SK-N-SH treated with all-trans-retinoic acid at 6 μM for 48 hours (cell line): ENCODE measurements around the gene NINJ1.

Experiments used
- ARNTL ChIP-seq: fragments of 450-650 bp; formaldehyde crosslinking; IDR thresholded peaks from 2 replicates; pipeline ENCODE4 v1.5.0; 2020; ENCODE audit warnings: low read depth, mild to moderate bottlenecking, moderate library complexity, borderline replicate concordance
- CSDC2 ChIP-seq: fragments of 250-450 bp; sonication (Bioruptor Pico); IDR thresholded peaks from 2 replicates; pipeline ENCODE4 v1.5.0; 2020; ENCODE audit warnings: mild to moderate bottlenecking, moderate library complexity
- CSRNP3 ChIP-seq: fragments of 250-450 bp; sonication (Bioruptor Pico); IDR thresholded peaks from 2 replicates; pipeline ENCODE4 v1.5.1; 2021; ENCODE audit warnings: mild to moderate bottlenecking, moderate library complexity
- ISL1 ChIP-seq: fragments of 250-450 bp; sonication (Bioruptor Pico); IDR thresholded peaks from 2 replicates; pipeline ENCODE4 v2.1.2; 2022; ENCODE audit warnings: mild to moderate bottlenecking, moderate library complexity
- PATZ1 ChIP-seq: fragments of 250-450 bp; sonication (Bioruptor Pico); IDR thresholded peaks from 2 replicates; pipeline ENCODE4 v1.8.0; 2020; ENCODE audit warnings: mild to moderate bottlenecking, moderate library complexity, borderline replicate concordance
- POU6F1 ChIP-seq: fragments of 250-450 bp; sonication (Bioruptor Pico); IDR thresholded peaks from 2 replicates; pipeline ENCODE4 v1.8.0; 2021; ENCODE audit warnings: low read depth, mild to moderate bottlenecking, moderate library complexity, borderline replicate concordance
- RARB ChIP-seq: fragments of 250-450 bp; sonication (Bioruptor Pico); IDR thresholded peaks from 2 replicates; pipeline ENCODE4 v1.8.0; 2021; ENCODE audit warnings: mild to moderate bottlenecking, moderate library complexity
- SNAI2 ChIP-seq: fragments of 250-450 bp; sonication (Bioruptor Pico); IDR thresholded peaks from 2 replicates; pipeline ENCODE4 v1.5.0; 2020; ENCODE audit warnings: mild to moderate bottlenecking, moderate library complexity
- TCF4 ChIP-seq: fragments of 250-450 bp; sonication (Bioruptor Pico); IDR thresholded peaks from 2 replicates; pipeline ENCODE4 v1.8.0; 2021; ENCODE audit warnings: mild to moderate bottlenecking, moderate library complexity, borderline replicate concordance
- ZFP3 ChIP-seq: fragments of 250-450 bp; sonication (Bioruptor Pico); IDR thresholded peaks from 2 replicates; pipeline ENCODE4 v1.5.0; 2020; ENCODE audit warnings: mild to moderate bottlenecking, moderate library complexity
- ZNF565 ChIP-seq: fragments of 450-650 bp; formaldehyde crosslinking; conservative IDR thresholded peaks from 2 replicates; pipeline ENCODE4 v1.5.0; 2020; ENCODE audit warnings: low read depth, mild to moderate bottlenecking, moderate library complexity
- ZNF70 ChIP-seq: fragments of 450-650 bp; formaldehyde crosslinking; IDR thresholded peaks from 2 replicates; pipeline ENCODE4 v1.5.0; 2020; ENCODE audit warnings: mild to moderate bottlenecking, moderate library complexity

GRCh38 chr9:93181672-93182435, 47.8 kb upstream of the NINJ1 start:
- TF ChIP-seq ZFP3 (no peak), CSDC2 (CRISPR knock-in tag) (no peak), TCF4 (CRISPR knock-in tag) (no peak), ISL1 (CRISPR knock-in tag) (no peak), PATZ1 (CRISPR knock-in tag) (no peak), POU6F1 (CRISPR knock-in tag) (no peak), ZNF565 (CRISPR knock-in tag) (no peak), ZNF70 (CRISPR knock-in tag) (no peak), SNAI2 (CRISPR knock-in tag) (no peak), RARB (CRISPR knock-in tag) (no peak), CSRNP3 (no peak), ARNTL (no peak)
